ENCODE data around the gene BANP.

Gene BANP

DNA sequence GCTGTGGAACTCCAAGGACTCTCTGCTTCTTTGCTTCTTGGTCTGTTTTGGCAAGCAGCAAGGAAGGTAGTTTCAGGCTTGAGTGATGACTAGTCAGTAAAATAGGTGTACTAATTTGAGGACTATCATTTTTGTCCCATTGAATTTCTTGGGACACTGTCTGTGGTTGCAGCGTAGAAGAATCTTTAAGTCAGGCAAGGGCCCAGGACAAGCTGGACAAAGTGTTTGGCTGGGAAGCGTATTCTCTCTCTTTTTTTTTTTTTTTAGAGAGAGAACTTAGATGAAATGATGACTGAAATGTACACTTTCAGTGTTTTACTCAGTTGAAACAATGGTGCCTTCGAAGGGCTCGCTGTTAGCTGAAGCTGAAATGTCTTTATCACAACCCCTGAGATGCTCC lies 105.0 kb downstream of the BANP start:
- H3K9me3 ChIP-seq (replicated peaks; ENCODE audit: low read length): no peaks in the 10 kb centered on the region
- peaks cover 14% of the 10 kb centered on the region for H3K36me3 ChIP-seq (ENCODE audit: insufficient read depth, low read length)
- no peaks in the 10 kb centered on the region for H3K4me1 ChIP-seq (ENCODE audit: control insufficient read depth, insufficient read depth, low read length)
- no peak overlapping the region for H3K4me2 ChIP-seq (ENCODE audit: low read length)
- no peak overlapping the region for H3K4me3 ChIP-seq (ENCODE audit: low read length)
- H3K9ac ChIP-seq (ENCODE audit: low read depth, low read length): no peak overlapping the region
- no peaks in the 10 kb centered on the region for H3K27me3 ChIP-seq (ENCODE audit: control insufficient read depth, insufficient read depth, low read length)

DNA sequence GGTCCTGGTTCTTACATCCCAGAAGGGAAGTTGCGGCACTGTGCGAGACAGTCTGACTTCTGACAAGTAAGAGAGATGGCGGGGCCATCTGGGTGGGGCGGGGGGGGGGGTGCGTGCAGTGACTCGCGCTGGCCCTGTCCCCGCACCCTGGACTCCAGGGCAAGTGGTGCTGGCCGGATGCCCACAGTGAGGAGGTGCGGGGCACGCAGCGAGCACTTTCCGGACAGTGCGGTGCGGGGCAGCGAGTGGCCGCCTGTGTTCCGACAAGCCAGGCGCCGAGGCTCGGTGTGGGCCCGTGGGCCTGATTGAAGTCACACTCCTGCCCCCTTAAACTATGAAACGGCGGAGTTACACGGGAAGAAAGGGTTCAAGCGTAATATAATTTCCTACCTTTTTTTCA lies 106.4 kb downstream of the BANP start:
- no peaks in the 10 kb centered on the region for H3K9me3 ChIP-seq (replicated peaks; ENCODE audit: low read length)

GRCh38 chr16:88058136-88058535 lies 106.9 kb downstream of the BANP start:
- H3K27me3 ChIP-seq (ENCODE audit: control insufficient read depth, insufficient read depth, low read length): no peaks in the 10 kb centered on the region
- peaks cover 12% of the 10 kb centered on the region for H3K4me1 ChIP-seq (ENCODE audit: control insufficient read depth, insufficient read depth, low read length)
- no peak overlapping the region for H3K4me2 ChIP-seq (ENCODE audit: low read length)
- peaks cover 14% of the 10 kb centered on the region for H3K36me3 ChIP-seq (ENCODE audit: insufficient read depth, low read length)
- no peak overlapping the region for H3K4me3 ChIP-seq (ENCODE audit: low read length)
- no peak overlapping the region for H3K9ac ChIP-seq (ENCODE audit: low read depth, low read length)
- no peaks in the 10 kb centered on the region for H3K9me3 ChIP-seq (replicated peaks; ENCODE audit: low read length)

More for the DNA sequence above, 106.4 kb downstream of the BANP start:
- H3K36me3 ChIP-seq (ENCODE audit: insufficient read depth, low read length): peaks cover 14% of the 10 kb centered on the region
- H3K4me1 ChIP-seq (ENCODE audit: control insufficient read depth, insufficient read depth, low read length): peaks cover 7% of the 10 kb centered on the region
- no peaks in the 10 kb centered on the region for H3K27me3 ChIP-seq (ENCODE audit: control insufficient read depth, insufficient read depth, low read length)
- no peak overlapping the region for H3K4me3 ChIP-seq (ENCODE audit: low read length)
- H3K4me2 ChIP-seq (ENCODE audit: low read length): no peak overlapping the region
- no peak overlapping the region for H3K9ac ChIP-seq (ENCODE audit: low read depth, low read length)

DNA sequence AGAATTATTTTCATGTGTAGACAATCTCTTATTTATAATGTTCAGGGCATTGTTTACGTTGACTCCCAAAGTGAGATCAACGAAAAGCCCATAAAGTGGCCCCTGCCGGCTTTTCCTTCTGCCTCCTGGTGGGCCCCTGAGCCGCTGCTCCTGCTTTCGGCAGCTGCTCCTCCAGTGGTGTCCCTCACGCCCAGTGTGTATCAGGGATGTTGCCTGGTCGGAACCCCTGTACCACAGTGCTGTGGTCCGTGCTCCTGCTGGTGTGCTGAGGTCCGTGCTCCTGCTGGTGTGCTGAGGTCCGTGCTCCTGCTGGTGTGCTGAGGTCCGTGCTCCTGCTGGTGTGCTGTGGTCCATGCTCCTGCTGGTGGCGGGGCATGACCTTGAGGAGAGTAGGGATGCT lies 107.6 kb downstream of the BANP start:
- H3K27me3 ChIP-seq (ENCODE audit: control insufficient read depth, insufficient read depth, low read length): no peaks in the 10 kb centered on the region
- peaks cover 14% of the 10 kb centered on the region for H3K36me3 ChIP-seq (ENCODE audit: insufficient read depth, low read length)

GRCh38 chr16:88059701-88060386 lies 108.6 kb downstream of the BANP start:
- Histone ChIP-seq H3K4me3 (ENCODE audit: low read length) (no peak overlapping the region), H3K4me2 (ENCODE audit: low read length) (no peak overlapping the region), H3K9ac (ENCODE audit: low read depth, low read length) (no peak overlapping the region), H3K36me3 (ENCODE audit: insufficient read depth, low read length) (peaks cover 14% of the 10 kb centered on the region), H3K4me1 (ENCODE audit: control insufficient read depth, insufficient read depth, low read length) (peaks cover 22% of the 10 kb centered on the region), H3K27me3 (ENCODE audit: control insufficient read depth, insufficient read depth, low read length) (no peaks in the 10 kb centered on the region), H3K9me3 (replicated peaks; ENCODE audit: low read length) (no peaks in the 10 kb centered on the region)

More for the DNA sequence above, 107.6 kb downstream of the BANP start:
- no peak overlapping the region for H3K9ac ChIP-seq (ENCODE audit: low read depth, low read length)
- H3K4me2 ChIP-seq (ENCODE audit: low read length): no peak overlapping the region
- no peak overlapping the region for H3K4me3 ChIP-seq (ENCODE audit: low read length)
- peaks cover 18% of the 10 kb centered on the region for H3K4me1 ChIP-seq (ENCODE audit: control insufficient read depth, insufficient read depth, low read length)
- H3K9me3 ChIP-seq (replicated peaks; ENCODE audit: low read length): no peaks in the 10 kb centered on the region

GRCh38 chr16:88060524-88061219 lies 109.4 kb downstream of the BANP start:
- Histone ChIP-seq H3K27me3 (ENCODE audit: control insufficient read depth, insufficient read depth, low read length) (no peaks in the 10 kb centered on the region), H3K36me3 (ENCODE audit: insufficient read depth, low read length) (peaks cover 18% of the 10 kb centered on the region), H3K4me1 (ENCODE audit: control insufficient read depth, insufficient read depth, low read length) (peaks cover 22% of the 10 kb centered on the region), H3K9ac (ENCODE audit: low read depth, low read length) (no peak overlapping the region), H3K4me3 (ENCODE audit: low read length) (no peak overlapping the region), H3K4me2 (ENCODE audit: low read length) (no peak overlapping the region), H3K9me3 (replicated peaks; ENCODE audit: low read length) (no peaks in the 10 kb centered on the region)

DNA sequence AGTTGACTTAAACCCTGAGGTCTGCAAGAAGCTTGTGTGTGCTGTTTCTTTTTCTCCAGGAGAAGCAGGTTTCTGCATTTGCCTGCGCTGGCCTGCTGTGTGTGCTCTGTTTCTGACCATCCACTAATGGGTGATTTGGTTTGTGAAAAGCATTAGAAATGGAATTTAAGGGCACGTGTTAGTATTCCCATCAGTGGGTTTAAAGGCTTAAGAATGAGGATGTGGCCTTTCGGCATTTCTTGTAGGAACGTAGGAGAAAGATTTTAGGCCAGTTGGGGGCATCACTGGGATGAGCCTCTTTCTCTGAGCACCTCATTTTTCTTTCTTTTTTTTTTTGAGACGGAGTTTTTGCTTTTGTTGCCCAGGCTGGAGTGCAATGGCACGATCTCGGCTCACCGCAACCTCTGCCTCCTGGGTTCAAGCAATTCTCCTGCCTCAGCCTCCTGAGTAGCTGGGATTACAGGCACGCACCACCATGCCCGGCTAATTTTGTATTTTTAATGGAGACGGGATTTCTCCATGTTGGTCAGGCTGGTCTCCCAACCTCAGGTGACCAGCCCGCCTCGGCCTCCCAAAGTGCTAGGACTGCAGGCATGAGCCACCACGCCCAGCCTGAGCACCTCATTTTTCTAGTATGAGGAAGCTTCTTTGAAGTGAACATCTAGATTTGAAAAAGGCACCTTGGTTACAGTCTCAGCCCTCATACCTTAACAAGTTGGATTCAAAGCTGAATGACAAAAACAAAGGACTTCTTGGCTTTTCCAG lies 110.3 kb downstream of the BANP start:
- no peaks in the 10 kb centered on the region for H3K9me3 ChIP-seq (replicated peaks; ENCODE audit: low read length)
- peaks cover 18% of the 10 kb centered on the region for H3K36me3 ChIP-seq (ENCODE audit: insufficient read depth, low read length)
- H3K4me2 ChIP-seq (ENCODE audit: low read length): no peak overlapping the region
- no peak overlapping the region for H3K9ac ChIP-seq (ENCODE audit: low read depth, low read length)
- peaks cover 22% of the 10 kb centered on the region for H3K4me1 ChIP-seq (ENCODE audit: control insufficient read depth, insufficient read depth, low read length)
- H3K4me3 ChIP-seq (ENCODE audit: low read length): no peak overlapping the region
- H3K27me3 ChIP-seq (ENCODE audit: control insufficient read depth, insufficient read depth, low read length): no peaks in the 10 kb centered on the region

- H3K27me3 ChIP-seq (ENCODE audit: control insufficient read depth, insufficient read depth, low read length): no peaks in the 10 kb centered on the region
- H3K9me3 ChIP-seq (replicated peaks; ENCODE audit: low read length): no peaks in the 10 kb centered on the region
- H3K4me2 ChIP-seq (ENCODE audit: low read length): peak overlapping the region; percentile 16
- H3K9ac ChIP-seq (ENCODE audit: low read depth, low read length): peak overlapping the region; percentile 19
- peaks cover 22% of the 10 kb centered on the region for H3K4me1 ChIP-seq (ENCODE audit: control insufficient read depth, insufficient read depth, low read length)
- H3K4me3 ChIP-seq (ENCODE audit: low read length): no peak overlapping the region
- H3K36me3 ChIP-seq (ENCODE audit: insufficient read depth, low read length): peaks cover 18% of the 10 kb centered on the region
Measured at GRCh38 chr16:88062341-88063210, 111.3 kb downstream of the BANP start.

- H3K9ac ChIP-seq (ENCODE audit: low read depth, low read length): peak overlapping the region; percentile 19
- H3K9me3 ChIP-seq (replicated peaks; ENCODE audit: low read length): no peaks in the 10 kb centered on the region
- no peak overlapping the region for H3K4me3 ChIP-seq (ENCODE audit: low read length)
- peaks cover 18% of the 10 kb centered on the region for H3K36me3 ChIP-seq (ENCODE audit: insufficient read depth, low read length)
- H3K27me3 ChIP-seq (ENCODE audit: control insufficient read depth, insufficient read depth, low read length): no peaks in the 10 kb centered on the region
- peaks cover 22% of the 10 kb centered on the region for H3K4me1 ChIP-seq (ENCODE audit: control insufficient read depth, insufficient read depth, low read length)
- H3K4me2 ChIP-seq (ENCODE audit: low read length): peak overlapping the region; percentile 16
Measured at GRCh38 chr16:88063211-88063773, 112.1 kb downstream of the BANP start.

GRCh38 chr16:88064011-88064888 lies 113.0 kb downstream of the BANP start:
- Histone ChIP-seq H3K4me3 (ENCODE audit: low read length) (no peak overlapping the region), H3K4me1 (ENCODE audit: control insufficient read depth, insufficient read depth, low read length) (peaks cover 22% of the 10 kb centered on the region), H3K27me3 (ENCODE audit: control insufficient read depth, insufficient read depth, low read length) (no peaks in the 10 kb centered on the region), H3K9me3 (replicated peaks; ENCODE audit: low read length) (no peaks in the 10 kb centered on the region), H3K9ac (ENCODE audit: low read depth, low read length) (no peak overlapping the region), H3K4me2 (ENCODE audit: low read length) (no peak overlapping the region), H3K36me3 (ENCODE audit: insufficient read depth, low read length) (peaks cover 18% of the 10 kb centered on the region)
